Subcutaneous adipose tissue (tissue), 4 donors: ENCODE results near the gene GRIN2A. TPM values are rescaled to one million over a fixed set of nuclear protein-coding genes. Genes with fewer than 3 reads are reported as not detected.

ENCODE experiments used
- total RNA-seq, 4 donors: library from RNA; depleted of rRNA; stranded (reverse); fragments of >200 nt; gene quantifications; one replicate each; pipeline ENCODE4 v1.1.0, GENCODE V29; 2016
- TF ChIP-seq, protein P1 (sequence below): fragments of 450-650 bp; IDR thresholded peaks from one replicate; pipeline ENCODE4 v1.5.1; 2016; ENCODE audit warnings: low read depth, mild to moderate bottlenecking, control low read depth, antibody characterized with exemption, moderate library complexity

Gene GRIN2A
- total RNA-seq, 4 donors from 2014 or later: under 0.01 to 0.19 (median 0.17) TPM; not detected in 1

GRCh38 chr16:9820476-9821246 lies 361.6 kb downstream of the GRIN2A start:
- TF ChIP-seq, protein P1, sequence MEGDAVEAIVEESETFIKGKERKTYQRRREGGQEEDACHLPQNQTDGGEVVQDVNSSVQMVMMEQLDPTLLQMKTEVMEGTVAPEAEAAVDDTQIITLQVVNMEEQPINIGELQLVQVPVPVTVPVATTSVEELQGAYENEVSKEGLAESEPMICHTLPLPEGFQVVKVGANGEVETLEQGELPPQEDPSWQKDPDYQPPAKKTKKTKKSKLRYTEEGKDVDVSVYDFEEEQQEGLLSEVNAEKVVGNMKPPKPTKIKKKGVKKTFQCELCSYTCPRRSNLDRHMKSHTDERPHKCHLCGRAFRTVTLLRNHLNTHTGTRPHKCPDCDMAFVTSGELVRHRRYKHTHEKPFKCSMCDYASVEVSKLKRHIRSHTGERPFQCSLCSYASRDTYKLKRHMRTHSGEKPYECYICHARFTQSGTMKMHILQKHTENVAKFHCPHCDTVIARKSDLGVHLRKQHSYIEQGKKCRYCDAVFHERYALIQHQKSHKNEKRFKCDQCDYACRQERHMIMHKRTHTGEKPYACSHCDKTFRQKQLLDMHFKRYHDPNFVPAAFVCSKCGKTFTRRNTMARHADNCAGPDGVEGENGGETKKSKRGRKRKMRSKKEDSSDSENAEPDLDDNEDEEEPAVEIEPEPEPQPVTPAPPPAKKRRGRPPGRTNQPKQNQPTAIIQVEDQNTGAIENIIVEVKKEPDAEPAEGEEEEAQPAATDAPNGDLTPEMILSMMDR: no peak

DNA sequence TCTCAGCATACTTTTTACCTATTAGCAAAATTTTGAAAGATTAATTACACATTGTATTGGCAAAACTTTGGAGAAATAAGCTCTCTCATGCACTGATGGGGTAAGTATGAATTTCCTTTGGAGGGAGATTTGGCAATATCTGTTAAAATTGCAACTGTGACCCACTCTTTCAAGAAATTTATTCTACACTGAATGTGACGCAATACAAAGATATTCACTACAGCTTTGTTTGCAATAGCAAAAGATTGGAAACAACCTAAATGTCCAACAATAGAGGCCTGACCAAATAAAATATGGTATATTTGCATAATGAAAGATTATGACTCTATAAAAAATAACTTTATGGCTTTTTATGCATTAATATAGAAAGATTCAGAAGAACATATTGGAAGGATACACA lies 363.5 kb downstream of the GRIN2A start:
- TF ChIP-seq, protein P1: no peak

GRCh38 chr16:9817586-9817985 lies 364.6 kb downstream of the GRIN2A start:
- TF ChIP-seq, protein P1: no peak

GRCh38 chr16:9816644-9817043 lies 365.6 kb downstream of the GRIN2A start:
- TF ChIP-seq, protein P1: no peak

DNA sequence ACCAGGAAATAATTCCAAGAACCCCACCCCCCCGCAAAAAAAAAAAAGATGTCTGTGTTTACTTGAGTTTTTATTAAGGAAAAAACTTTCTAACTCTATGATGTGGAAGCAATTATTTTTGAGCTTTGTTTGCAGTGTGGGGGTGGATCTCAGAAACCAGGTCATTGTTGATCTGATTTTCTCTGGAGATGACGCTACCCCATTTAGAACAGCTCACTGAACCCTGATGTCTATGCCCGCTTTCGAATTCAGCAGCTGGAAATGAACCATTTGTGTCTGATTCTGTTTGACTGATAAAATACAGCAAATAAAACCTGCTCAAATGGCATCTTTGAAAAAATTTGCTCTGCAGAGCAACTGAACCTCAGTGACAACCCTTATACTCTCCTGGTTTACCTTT lies 368.6 kb downstream of the GRIN2A start:
- TF ChIP-seq, protein P1: no peak

- TF ChIP-seq, protein P1: no peak
Measured at GRCh38 chr16:9808210-9808609, 374.0 kb downstream of the GRIN2A start.

GRCh38 chr16:9807302-9807701 lies 374.9 kb downstream of the GRIN2A start:
- TF ChIP-seq, protein P1: no peak
